IMR-90 (cell line): ENCODE measurements around the gene HES7. TPM values are rescaled to one million over a fixed set of nuclear protein-coding genes. Genes with fewer than 3 reads are reported as not detected.

Experiments used
- ATAC-seq: fragments of 200-7000 bp; cut with Tn5 transposase; 2 replicates; pipeline ENCODE4 v1.9.1; 2020; ENCODE audit warnings: low read depth, mild to moderate bottlenecking, moderate library complexity
- BruUV-seq: library from RNA; stranded (reverse); fragments of 400-500 nt; replicated peaks from 2 replicates; lab custom pipeline; 2021; lab: Mats Ljungman, UMichigan
- CTCF ChIA-PET: fragments of 300-600 bp; formaldehyde crosslinking; extraction: SDS; loops from one replicate; lab custom pipeline; 2021; ENCODE audit warnings: antibody characterized with exemption; lab: Yijun Ruan, JAX
- POLR2A ChIA-PET: fragments of 300-600 bp; sonication (Branson Sonifier 250); formaldehyde crosslinking; loops from one replicate; lab custom pipeline; 2022; ENCODE audit warnings: antibody characterized with exemption; ENCODE audit not compliant: unreplicated experiment; lab: Charles Lee
- DNase-seq: peaks from one replicate; pipeline ENCODE4 v3.0.0; 2013
- H2AFZ ChIP-seq: replicated peaks from 2 replicates; pipeline ENCODE3; 2013; ENCODE audit warnings: low read length, mild to moderate bottlenecking; ENCODE audit not compliant: poor library complexity
- H2AK5ac ChIP-seq: 2 replicates; pipeline ENCODE4 v1.6.1; 2013; ENCODE audit warnings: low read depth, low read length, inconsistent platforms
- H2AK9ac ChIP-seq: replicated peaks from 2 replicates; pipeline ENCODE3; 2013; ENCODE audit warnings: mild to moderate bottlenecking, low read depth, low read length, moderate library complexity; ENCODE audit not compliant: poor library complexity
- H2BK120ac ChIP-seq: 2 replicates; pipeline ENCODE4 v1.6.1; 2013; ENCODE audit warnings: low read depth, low read length, inconsistent platforms
- H2BK15ac ChIP-seq: 3 replicates; pipeline ENCODE4 v1.6.1; 2013; ENCODE audit warnings: low read depth, low read length, inconsistent platforms
- H2BK20ac ChIP-seq: 2 replicates; pipeline ENCODE4 v1.6.1; 2013; ENCODE audit warnings: low read depth, mild to moderate bottlenecking, inconsistent platforms, low read length, moderate library complexity
- H2BK5ac ChIP-seq: 2 replicates; pipeline ENCODE4 v1.6.1; 2013; ENCODE audit warnings: mild to moderate bottlenecking, low read depth, low read length, inconsistent platforms; ENCODE audit not compliant: poor library complexity, severe bottlenecking
- H3K14ac ChIP-seq: replicated peaks from 2 replicates; pipeline ENCODE4 v1.6.1; 2013; ENCODE audit warnings: low read depth, low read length, inconsistent platforms
- H3K18ac ChIP-seq: 2 replicates; pipeline ENCODE4 v1.6.1; 2013; ENCODE audit warnings: low read depth, low read length, control low read depth
- H3K23ac ChIP-seq: 2 replicates; pipeline ENCODE4 v1.6.1; 2013; ENCODE audit warnings: low read depth, low read length, inconsistent platforms
- H3K27ac ChIP-seq: 2 replicates; pipeline ENCODE4 v1.5.1; 2013; ENCODE audit warnings: mild to moderate bottlenecking, control low read depth, low read length; ENCODE audit not compliant: insufficient read depth
- H3K27me3 ChIP-seq: 2 replicates; pipeline ENCODE4 v1.6.1; 2013; ENCODE audit warnings: low read length; ENCODE audit not compliant: control insufficient read depth, insufficient read depth
- H3K36me3 ChIP-seq: 2 replicates; pipeline ENCODE4 v1.6.1; 2013; ENCODE audit warnings: low read length, mixed read lengths; ENCODE audit not compliant: control insufficient read depth, insufficient read depth
- H3K4ac ChIP-seq: 2 replicates; pipeline ENCODE4 v1.6.1; 2013; ENCODE audit warnings: low read depth, low read length, inconsistent platforms
- H3K4me1 ChIP-seq: 2 replicates; pipeline ENCODE4 v1.6.1; 2013; ENCODE audit warnings: low read length, mixed read lengths; ENCODE audit not compliant: control insufficient read depth, insufficient read depth
- H3K4me2 ChIP-seq: 2 replicates; pipeline ENCODE4 v1.6.1; 2013; ENCODE audit warnings: low read depth, mild to moderate bottlenecking, control low read depth, low read length, moderate library complexity
- H3K4me3 ChIP-seq: 2 replicates; pipeline ENCODE4 v1.5.1; 2013; ENCODE audit warnings: low read depth, mild to moderate bottlenecking, control low read depth, low read length, moderate library complexity; ENCODE audit not compliant: insufficient read depth
- H3K56ac ChIP-seq: 2 replicates; pipeline ENCODE4 v1.6.1; 2013; ENCODE audit warnings: low read length, inconsistent platforms; ENCODE audit not compliant: insufficient read depth; ENCODE audit errors: extremely low read depth
- H3K79me1 ChIP-seq, 2 experiments: 2 replicates each; pipeline ENCODE4 v1.6.1; 2013; ENCODE audit warnings: low read length in 2 of 2, inconsistent platforms in 1 of 2, low read depth in 1 of 2
- H3K9ac ChIP-seq: 2 replicates; pipeline ENCODE4 v1.6.1; 2013; ENCODE audit warnings: low read depth, low read length, control low read depth
- H3K9me1 ChIP-seq: 2 replicates; pipeline ENCODE4 v1.6.1; 2013; ENCODE audit warnings: low read length, inconsistent platforms; ENCODE audit not compliant: insufficient read depth
- H3K9me3 ChIP-seq: 2 replicates; pipeline ENCODE4 v1.6.1; 2013; ENCODE audit warnings: low read length; ENCODE audit not compliant: control insufficient read depth, insufficient read depth
- H4K20me1 ChIP-seq: 2 replicates; pipeline ENCODE4 v1.6.1; 2013; ENCODE audit warnings: low read length, inconsistent platforms; ENCODE audit not compliant: insufficient read depth
- H4K5ac ChIP-seq: 2 replicates; pipeline ENCODE4 v1.6.1; 2013; ENCODE audit warnings: mild to moderate bottlenecking, low read depth, low read length, control low read depth
- H4K8ac ChIP-seq, 2 experiments: 2 replicates each; pipeline ENCODE4 v1.6.1; 2013; ENCODE audit warnings: low read depth in 2 of 2, low read length in 2 of 2, control low read depth in 1 of 2, inconsistent platforms in 1 of 2
- H4K91ac ChIP-seq: 2 replicates; pipeline ENCODE4 v1.6.1; 2013; ENCODE audit warnings: low read depth, low read length, inconsistent platforms; ENCODE audit not compliant: insufficient read depth
- RCOR1 ChIP-seq: IDR thresholded peaks from 2 replicates; pipeline ENCODE4 v1.6.1; 2012; ENCODE audit warnings: mild to moderate bottlenecking, low read length, improper control_type of control experiment; ENCODE audit not compliant: insufficient replicate concordance
- USF2 ChIP-seq: fragments of 150-350 bp; IDR thresholded peaks from 2 replicates; pipeline ENCODE4 v1.6.1; 2017; ENCODE audit warnings: mild to moderate bottlenecking, antibody characterized with exemption, low read length, low read depth
- WGBS, 2 experiments: methylation state at CpG; one replicate each; pipeline versions ENCODE4 v1.1.5 to v1.1.7; 2013; ENCODE audit warnings: missing lambda C conversion rate in 2 of 2; ENCODE audit not compliant: insufficient read length in 1 of 2; ENCODE audit errors: extremely low coverage in 2 of 2; 5-methylcytosine and 5-hydroxymethylcytosine counted together
- dilution Hi-C: fragments of 300-500 bp; cut with HindIII; formaldehyde crosslinking; loops from one replicate; pipeline ENCODE4 v1.14.3; 2018; ENCODE audit warnings: low sequenced_read_pairs; ENCODE audit not compliant: unreplicated experiment
- in situ Hi-C: fragments of 300-500 bp; cut with MboI; formaldehyde crosslinking; loops from 3 replicates; pipeline ENCODE4 v1.14.3; 2019; ENCODE audit warnings: low sequenced_read_pairs, inconsistent platforms, mixed read lengths
- intact Hi-C: fragments of 100-400 bp; cut with micrococcal nuclease; formaldehyde crosslinking; loops from 2 replicates; pipeline ENCODE4 v1.10.0; 2022
- polyA plus RNA-seq, 3 experiments: library from polyadenylated mRNA; depleted of rRNA; stranded (reverse); fragments of >200 nt; gene quantifications; 2 replicates each; pipeline ENCODE4 v1.2.3, GENCODE V29; 2012; ENCODE audit warnings: low replicate concordance in 1 of 3
- total RNA-seq: library from RNA; depleted of rRNA; stranded (reverse); fragments of >200 nt; gene quantifications from 2 replicates; pipeline ENCODE4 v1.2.3, GENCODE V29; 2012

Gene HES7
- total and polyA plus RNA-seq, 2 of the 4 experiments (the other 2 are of a cell fraction) = 0.43 TPM; not detected in 1

- Histone ChIP-seq H2AK5ac (no peak overlapping the region), H4K8ac (no peak overlapping the region), H3K14ac (no peak overlapping the region), H4K20me1 (no peaks in the 10 kb centered on the region), H3K4ac (no peak overlapping the region), H3K79me1 (no peaks in the 10 kb centered on the region), H3K9ac (no peak overlapping the region), H3K18ac (no peak overlapping the region), H3K4me3 (no peak overlapping the region), H3K56ac (no peak overlapping the region), H3K27ac (no peak overlapping the region), H2BK5ac (no peak overlapping the region), H3K27me3 (peaks cover 34% of the 10 kb centered on the region), H2BK120ac (no peak overlapping the region), H3K4me1 (peaks cover 2% of the 10 kb centered on the region; the same call in 1 of the 2 replicates), H4K5ac (no peak overlapping the region), H3K36me3 (no peaks in the 10 kb centered on the region), H3K9me3 (no peaks in the 10 kb centered on the region), H2AK9ac (no peak overlapping the region), H3K4me2 (no peak overlapping the region), H3K9me1 (no peaks in the 10 kb centered on the region), H2BK20ac (no peak overlapping the region), H2AFZ (peak overlapping the region; percentile 3), H4K91ac (no peak overlapping the region), H2BK15ac (no peak overlapping the region), H3K23ac (no peak overlapping the region)
- ATAC-seq (no peak), DNase-seq (no peak)
- in situ Hi-C loops (no loop called here), intact Hi-C loops (no loop called here), dilution Hi-C loops (loop anchor here (25.0 kb wide), 1 partner anchor 134 kb away; the partner anchor contains the start of genes CTC1 and PFAS)
- ChIA-PET POLR2A (no interaction called here), CTCF (interaction anchor here (1.6 kb wide), 1 partner anchor 16 kb away, joined by 7 read pairs; no protein-coding TSS in a partner anchor)
- TF ChIP-seq RCOR1 = no peak
- no peak for TF ChIP-seq USF2
- no CpG with 5 or more reads among the region's 4 CpGs for WGBS, 2 experiments
- no TSS peak for BruUV-seq
Observed at GRCh38 chr17:8103549-8103948, 20.4 kb downstream of the HES7 start.
